Measurements from ENCODE around the gene MGME1.

MGME1 gene

GRCh38 chr20:17961587-17961940, 7.3 kb upstream of the MGME1 start:
- DNase-seq, result no peak

- DNase-seq, result no peak
Observed at GRCh38 chr20:17963114-17963897, 5.5 kb upstream of the MGME1 start.

DNA sequence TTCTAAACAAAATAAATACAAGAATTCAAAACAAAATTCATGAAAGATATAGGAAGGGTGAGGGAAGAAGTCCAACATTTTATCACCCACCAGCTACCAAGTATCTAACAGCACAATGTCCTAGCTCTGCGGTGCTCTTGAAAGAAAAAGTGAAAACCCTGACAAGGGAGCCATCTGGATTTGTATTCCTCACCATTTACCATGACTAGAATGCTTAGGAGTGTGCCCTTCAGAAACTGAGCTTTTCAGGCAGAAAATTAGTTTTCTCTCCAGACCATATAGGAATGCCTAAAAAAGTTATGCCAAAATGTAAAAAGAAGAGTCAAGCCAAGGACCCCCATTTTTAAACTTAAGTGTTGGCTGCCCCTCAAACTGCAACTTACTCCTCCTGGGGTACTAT, 4.7 kb upstream of the MGME1 start:
- DNase-seq, result no peak

- DNase-seq, result no peak
Observed at GRCh38 chr20:17964632-17965031, 4.2 kb upstream of the MGME1 start.

DNA sequence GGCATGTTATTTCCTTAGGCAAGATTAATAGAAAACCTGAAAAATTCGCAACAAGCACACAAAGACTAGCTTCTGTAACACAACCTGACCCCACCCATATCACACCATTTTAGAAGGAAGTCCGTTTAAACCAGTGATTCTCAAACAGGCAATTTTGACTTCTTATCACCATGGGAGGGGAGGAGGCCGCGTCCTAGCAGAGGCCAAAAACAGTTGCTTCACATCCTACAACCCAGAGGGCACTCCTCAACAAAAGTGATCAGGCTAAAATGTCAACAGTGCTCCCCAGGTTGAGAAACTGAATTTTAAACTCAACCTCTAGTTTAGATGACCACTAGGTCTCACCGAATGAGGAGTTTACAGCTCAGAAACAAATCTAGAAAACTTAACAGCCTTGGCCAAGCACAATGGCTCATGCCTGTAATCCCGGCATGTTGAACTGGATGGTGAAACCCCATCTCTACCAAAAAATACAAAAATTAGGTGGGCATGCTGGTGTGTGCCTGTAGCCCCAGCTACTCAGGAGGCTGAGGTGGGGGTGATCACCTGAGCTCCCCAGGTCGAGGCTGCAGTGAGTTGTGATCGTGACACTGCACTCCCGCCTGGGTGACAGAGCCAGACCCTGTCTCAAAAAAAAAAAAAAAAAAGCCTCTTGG, 3.6 kb upstream of the MGME1 start:
- DNase-seq, result no peak

GRCh38 chr20:17966432-17967310, 2.1 kb upstream of the MGME1 start:
- DNase-seq, result peak; percentile 10

DNA sequence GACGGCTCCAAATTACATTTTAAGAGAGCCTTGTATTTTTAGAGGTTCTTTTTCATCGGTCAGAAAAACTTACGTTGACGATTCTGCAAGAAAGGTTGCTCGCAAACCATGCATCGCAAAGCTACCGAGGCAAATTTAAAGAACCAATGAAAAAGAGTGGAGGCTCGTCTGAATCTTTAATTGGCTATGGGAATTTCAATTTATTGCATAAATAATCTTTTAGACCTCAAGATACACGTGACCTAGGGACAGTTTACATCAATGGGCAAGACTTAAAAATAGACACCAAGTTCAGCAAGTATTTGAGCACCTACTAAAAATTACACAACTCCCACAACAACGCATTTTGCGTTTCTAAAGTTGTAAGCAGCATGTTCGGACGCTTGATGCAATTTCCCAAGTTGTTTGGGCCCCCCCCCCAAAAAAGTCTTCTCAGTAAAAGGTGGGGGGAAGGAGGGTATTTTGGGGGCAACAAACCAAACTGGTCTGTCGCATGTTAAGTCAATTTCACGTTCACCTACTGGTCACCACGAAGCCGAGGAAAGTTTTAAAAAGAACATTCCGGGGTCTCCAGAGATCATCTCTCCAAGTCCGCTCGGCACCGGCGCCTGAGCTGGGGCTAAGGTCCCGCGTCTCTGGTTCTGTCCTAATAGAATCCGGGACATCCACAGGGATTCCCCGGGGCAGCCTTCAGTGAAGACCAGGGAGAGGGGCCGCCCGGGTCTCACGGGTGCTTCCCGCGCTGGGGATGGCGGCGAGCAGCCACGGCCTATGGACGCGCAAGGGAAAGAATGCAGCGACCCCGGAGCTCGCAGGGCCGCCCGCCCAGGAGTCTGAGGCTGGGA, 1.1 kb upstream of the MGME1 start:
- peak; percentile 12 for DNase-seq

DNA sequence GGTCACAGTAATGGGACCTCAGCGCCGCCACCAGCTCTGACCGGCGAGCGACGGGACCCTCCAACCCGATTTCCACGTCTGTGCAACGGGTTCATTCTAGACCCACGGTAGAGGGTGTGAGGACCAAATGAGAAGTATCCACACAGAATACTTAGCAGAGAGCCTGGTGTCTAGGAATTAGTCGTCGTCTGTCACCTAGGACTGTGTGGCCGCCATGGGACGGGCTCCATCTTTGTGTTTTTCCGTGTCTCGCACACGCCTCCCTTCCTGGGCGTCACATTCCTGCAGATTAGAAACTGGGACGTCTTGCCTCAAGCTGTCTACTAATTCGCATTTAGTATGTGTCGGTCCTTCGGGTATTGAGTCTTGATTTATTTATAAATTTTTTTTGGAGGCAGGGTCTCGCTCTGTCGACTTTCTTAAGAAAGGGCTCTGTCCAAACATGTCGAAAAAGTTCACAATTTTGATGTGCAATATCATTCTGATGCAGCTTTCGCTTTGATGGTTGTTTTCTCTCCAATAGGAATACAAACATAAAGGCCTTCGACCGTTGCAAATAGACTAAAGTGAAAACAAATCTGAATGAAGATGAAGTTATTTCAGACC, 563 bp downstream of the MGME1 start:
- DNase-seq, result peak; percentile 45

- peak; percentile 22 for DNase-seq
Observed at GRCh38 chr20:17969884-17970409, 1.1 kb downstream of the MGME1 start.

GRCh38 chr20:17971300-17972013, 2.6 kb downstream of the MGME1 start:
- DNase-seq, result no peak

- DNase-seq, result no peak
Observed at GRCh38 chr20:17972121-17972520, 3.3 kb downstream of the MGME1 start.

- no peak for DNase-seq
Observed at GRCh38 chr20:17976305-17976704, 7.5 kb downstream of the MGME1 start.

GRCh38 chr20:17985388-17986018, 16.7 kb downstream of the MGME1 start:
- DNase-seq, result no peak

DNA sequence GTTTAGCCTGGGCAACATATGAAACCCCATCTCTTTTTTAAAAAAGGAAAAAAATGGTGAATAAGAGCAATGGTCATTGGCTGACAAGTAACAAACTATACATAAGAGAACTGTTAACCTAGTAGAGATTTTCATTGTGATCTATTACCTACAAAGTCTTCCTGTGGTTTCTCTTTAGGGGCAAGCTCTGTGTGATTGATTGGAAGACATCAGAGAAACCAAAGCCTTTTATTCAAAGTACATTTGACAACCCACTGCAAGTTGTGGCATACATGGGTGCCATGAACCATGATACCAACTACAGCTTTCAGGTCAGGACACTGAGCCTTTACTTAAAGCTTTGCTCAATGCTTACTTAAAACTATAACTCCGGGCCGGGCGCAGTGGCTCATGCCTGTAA, 19.2 kb downstream of the MGME1 start:
- DNase-seq, result no peak

DNA sequence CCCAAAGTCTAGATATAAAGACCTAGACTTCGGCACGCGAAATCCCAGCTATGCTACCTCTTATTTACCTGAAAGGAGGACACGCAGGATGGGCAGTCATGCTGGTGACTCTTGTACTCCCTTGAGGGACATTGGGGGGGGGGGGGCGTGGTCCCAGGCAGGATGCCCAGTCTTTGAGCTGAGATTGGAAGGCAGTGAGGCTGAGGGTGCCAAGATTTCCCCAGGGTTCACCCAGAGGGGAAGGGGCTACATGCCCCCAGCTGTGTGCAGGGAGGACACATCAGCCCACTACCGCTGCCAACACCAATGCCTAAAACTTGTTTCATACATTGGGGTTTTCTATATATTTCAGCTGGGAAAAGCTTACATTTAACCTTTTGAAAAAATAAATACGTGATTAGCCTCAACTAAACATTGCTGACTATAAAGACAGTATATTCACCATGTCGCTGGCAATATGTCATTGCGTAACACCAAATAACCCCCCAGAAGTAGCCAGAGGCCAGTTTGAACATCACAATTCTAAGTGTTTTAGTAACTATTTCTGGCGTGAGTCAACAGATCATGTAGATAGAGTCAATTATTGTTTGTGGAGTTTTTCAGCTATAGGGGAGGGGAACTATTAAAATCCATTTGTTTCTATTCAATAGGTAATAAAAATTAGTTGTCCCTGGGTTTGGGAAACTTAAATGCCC, 21.6 kb downstream of the MGME1 start:
- no peak for DNase-seq

GRCh38 chr20:17992224-17992637, 23.4 kb downstream of the MGME1 start:
- DNase-seq, result peak; percentile 50

DNA sequence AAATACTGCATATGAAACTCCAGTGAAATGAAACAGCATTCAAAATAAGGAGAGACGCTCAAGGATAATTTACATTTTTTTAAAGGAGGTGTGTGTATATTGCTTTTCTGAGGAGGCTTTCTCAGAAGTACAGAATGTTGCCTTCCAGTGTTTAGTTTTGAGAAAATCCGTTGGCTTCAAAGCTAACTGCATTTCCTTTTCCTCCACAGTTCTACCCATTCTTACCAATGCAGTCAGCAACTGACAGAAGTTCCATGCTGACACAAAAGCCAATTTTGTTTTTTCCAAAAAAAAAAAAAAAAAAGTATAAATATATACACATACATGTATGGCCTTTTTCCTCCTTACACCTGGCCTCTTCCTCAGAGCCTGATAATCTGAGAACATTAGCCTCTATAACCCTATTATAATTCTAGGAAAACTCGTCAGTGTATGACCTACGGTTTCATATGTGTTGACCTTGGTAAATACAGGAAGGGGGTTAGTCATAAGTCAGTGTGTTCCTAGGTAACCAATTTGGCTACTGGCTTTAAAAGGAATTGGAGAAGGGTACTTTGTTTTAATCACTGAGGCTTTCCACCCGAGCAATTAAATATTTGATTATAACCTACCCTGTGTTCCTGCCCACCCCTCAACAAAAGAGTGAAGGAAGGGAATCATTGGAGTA, 24.2 kb downstream of the MGME1 start:
- no peak for DNase-seq

- DNase-seq, result no peak
Observed at GRCh38 chr20:17993546-17993945, 24.7 kb downstream of the MGME1 start.

- peak; percentile 54 for DNase-seq
Observed at GRCh38 chr20:17995967-17996819, 27.4 kb downstream of the MGME1 start.

Measured in stimulated activated CD4-positive, alpha-beta T cell treated with anti-CD3 and anti-CD28 coated beads, Interleukin-4, amount 100 ng/mL, for 24 hours (primary cell).